GM12878 (cell line): ENCODE data around the gene SYNM. TPM values are rescaled to one million over a fixed set of nuclear protein-coding genes. Genes with fewer than 3 reads are reported as not detected.

Source experiments
- ATAC-seq: fragments of 200-7000 bp; cut with Tn5 transposase; 3 replicates; pipeline ENCODE4 v1.9.1; 2020; ENCODE audit warnings: mild to moderate bottlenecking, moderate library complexity
- BruUV-seq: library from RNA; stranded (reverse); fragments of 400-500 nt; replicated peaks from 2 replicates; lab custom pipeline; 2021; lab: Mats Ljungman, UMichigan
- CTCF ChIA-PET: fragments of 300-600 bp; sonication (Branson Sonifier 250); formaldehyde crosslinking; extraction: SDS; loops from one replicate; lab custom pipeline; 2021; ENCODE audit warnings: inconsistent platforms; lab: Yijun Ruan, JAX
- POLR2A ChIA-PET: fragments of 350-600 bp; formaldehyde crosslinking; extraction: SDS; loops from one replicate; lab custom pipeline; 2021; ENCODE audit warnings: inconsistent platforms; lab: Charles Lee
- RAD21 ChIA-PET: fragments of 300-600 bp; sonication (Branson Sonifier 250); formaldehyde crosslinking; loops from one replicate; lab custom pipeline; 2023; ENCODE audit warnings: antibody characterized with exemption; ENCODE audit not compliant: unreplicated experiment; lab: Charles Lee
- SMC1A ChIA-PET: fragments of 300-600 bp; sonication (Branson Sonifier 250); formaldehyde crosslinking; loops from one replicate; lab custom pipeline; 2023; ENCODE audit not compliant: unreplicated experiment, uncharacterized antibody; lab: Charles Lee
- DNase-seq: peaks from one replicate; pipeline ENCODE4 v3.0.0-alpha.2; 2011; ENCODE audit warnings: low read depth, low spot score
- FAIRE-seq: peaks from 3 replicates; lab custom pipeline; 2011; peaks lifted over from hg19 to GRCh38; lab: Jason Lieb, UNC
- H2AFZ ChIP-seq: 2 replicates; pipeline ENCODE4 v1.6.0; 2011; ENCODE audit warnings: low read depth, low read length, control low read depth; ENCODE audit not compliant: control insufficient read depth
- H3K27ac ChIP-seq: 2 replicates; pipeline ENCODE4 v1.5.1; 2011; ENCODE audit warnings: control low read depth; ENCODE audit not compliant: control insufficient read depth, insufficient read depth
- H3K27me3 ChIP-seq, 2 experiments: replicated peaks in 1 of 2; 2 replicates each; pipeline versions ENCODE4 v1.6.0 to v1.6.1; 2011; ENCODE audit warnings: low read length in 1 of 2; ENCODE audit not compliant: control insufficient read depth in 2 of 2, insufficient read depth in 2 of 2
- H3K36me3 ChIP-seq, 2 experiments: 2 replicates each; pipeline ENCODE4 v1.5.1; 2011; ENCODE audit warnings: low read length in 1 of 2; ENCODE audit not compliant: control insufficient read depth in 2 of 2, insufficient read depth in 2 of 2
- H3K4me1 ChIP-seq: 2 replicates; pipeline ENCODE4 v1.6.1; 2011; ENCODE audit warnings: mild to moderate bottlenecking, low read length, moderate library complexity, mixed read lengths; ENCODE audit not compliant: control insufficient read depth, insufficient read depth
- H3K4me2 ChIP-seq: 2 replicates; pipeline ENCODE4 v1.6.0; 2011; ENCODE audit warnings: control low read depth; ENCODE audit not compliant: control insufficient read depth, insufficient read depth
- H3K4me3 ChIP-seq: fragments of 200-600 bp; sonication (generic); 2 replicates; pipeline ENCODE4 v1.5.1; 2016
- H3K79me2 ChIP-seq: 2 replicates; pipeline ENCODE4 v1.6.0; 2011; ENCODE audit warnings: low read length; ENCODE audit not compliant: control insufficient read depth, insufficient read depth
- H3K9ac ChIP-seq: 2 replicates; pipeline ENCODE4 v1.8.0; 2011; ENCODE audit warnings: low read length, control low read depth, mixed read lengths; ENCODE audit not compliant: control insufficient read depth, insufficient read depth
- H3K9me3 ChIP-seq: replicated peaks from 3 replicates; pipeline ENCODE4 v1.5.1; 2011; ENCODE audit warnings: mild to moderate bottlenecking, low read length; ENCODE audit not compliant: control insufficient read depth, insufficient read depth
- H4K20me1 ChIP-seq: 2 replicates; pipeline ENCODE4 v1.6.0; 2011; ENCODE audit not compliant: control insufficient read depth, insufficient read depth
- ATF2 ChIP-seq: IDR thresholded peaks from 2 replicates; pipeline ENCODE4 v1.6.1; 2012; ENCODE audit warnings: low read length, inconsistent platforms
- CEBPB ChIP-seq, 2 experiments: fragments of 150-350 bp in 1 of 2; IDR thresholded peaks; 2 replicates each; pipeline ENCODE4 v1.6.1; 2012 to 2014; ENCODE audit warnings: low read depth in 2 of 2, low read length in 2 of 2, borderline replicate concordance in 1 of 2, inconsistent platforms in 1 of 2
- CREB1 ChIP-seq: IDR thresholded peaks from 2 replicates; pipeline ENCODE4 v1.6.1; 2012; ENCODE audit warnings: low read depth, mild to moderate bottlenecking, inconsistent platforms
- HDAC2 ChIP-seq: fragments of 200-600 bp; sonication (generic); IDR thresholded peaks from 2 replicates; pipeline ENCODE4 v1.6.1; 2017
- HDGF ChIP-seq: fragments of 450-650 bp; IDR thresholded peaks from 2 replicates; pipeline ENCODE4 v1.6.1; 2016; ENCODE audit warnings: antibody characterized with exemption
- JUNB ChIP-seq: IDR thresholded peaks from 2 replicates; pipeline ENCODE4 v1.6.1; 2016; ENCODE audit warnings: antibody characterized with exemption, mild to moderate bottlenecking
- KLF5 ChIP-seq: fragments of 450-650 bp; IDR thresholded peaks from 2 replicates; pipeline ENCODE4 v1.6.1; 2014; ENCODE audit warnings: mild to moderate bottlenecking; ENCODE audit not compliant: partially characterized antibody
- MEF2A ChIP-seq: IDR thresholded peaks from 2 replicates; pipeline ENCODE4 v1.6.1; 2011; ENCODE audit warnings: low read depth, mild to moderate bottlenecking, low read length, moderate library complexity; ENCODE audit not compliant: insufficient read depth
- MEF2B ChIP-seq: fragments of 450-650 bp; IDR thresholded peaks from 2 replicates; pipeline ENCODE4 v1.6.1; 2018; ENCODE audit warnings: mild to moderate bottlenecking, moderate library complexity; ENCODE audit not compliant: partially characterized antibody, poor library complexity, severe bottlenecking
- MYB ChIP-seq: fragments of 150-350 bp; IDR thresholded peaks from 2 replicates; pipeline ENCODE4 v1.6.1; 2014; ENCODE audit warnings: mild to moderate bottlenecking, low read depth, low read length, borderline replicate concordance
- NR2F1 ChIP-seq: fragments of 450-650 bp; conservative IDR thresholded peaks from 2 replicates; pipeline ENCODE4 v1.6.1; 2017; ENCODE audit warnings: mild to moderate bottlenecking
- PAX8 ChIP-seq: fragments of 450-650 bp; IDR thresholded peaks from 2 replicates; pipeline ENCODE4 v1.6.1; 2017; ENCODE audit warnings: mild to moderate bottlenecking, moderate library complexity
- RBBP5 ChIP-seq: fragments of 200-600 bp; sonication (generic); conservative IDR thresholded peaks from 2 replicates; pipeline ENCODE4 v1.6.1; 2016
- SP1 ChIP-seq: IDR thresholded peaks from one replicate; pipeline ENCODE4 v1.6.1; 2011; ENCODE audit warnings: low read depth, low read length
- SPI1 ChIP-seq: IDR thresholded peaks from 2 replicates; pipeline ENCODE4 v1.6.1; 2011; ENCODE audit warnings: low read depth, mild to moderate bottlenecking, low read length, moderate library complexity, borderline replicate concordance; ENCODE audit not compliant: insufficient read depth
- WRNIP1 ChIP-seq: IDR thresholded peaks from 2 replicates; pipeline ENCODE4 v1.6.1; 2011; ENCODE audit warnings: low read depth, low read length, improper control_type of control experiment, borderline replicate concordance
- ZBED1 ChIP-seq: IDR thresholded peaks from 2 replicates; pipeline ENCODE4 v1.6.1; 2016; ENCODE audit warnings: borderline replicate concordance
- ZZZ3 ChIP-seq: IDR thresholded peaks from 2 replicates; pipeline ENCODE4 v1.6.1; 2011; ENCODE audit warnings: low read depth; ENCODE audit not compliant: control insufficient read depth, insufficient read length
- whole genome bisulfite sequencing: methylation state at CpG from one replicate; pipeline ENCODE4 v1.1.6; 2016; ENCODE audit warnings: low lambda C conversion rate; ENCODE audit not compliant: insufficient replicate concordance, insufficient coverage; ENCODE audit errors: missing lambda C conversion rate; 5-methylcytosine and 5-hydroxymethylcytosine counted together
- in situ Hi-C: fragments of 300-500 bp; cut with MboI; formaldehyde crosslinking; loops from 9 replicates; pipeline ENCODE4 v1.14.3; 2018; ENCODE audit warnings: mixed read lengths
- intact Hi-C: fragments of 100-400 bp; cut with micrococcal nuclease; formaldehyde crosslinking; loops from one replicate; pipeline ENCODE4 v1.14.2; 2022; ENCODE audit not compliant: unreplicated experiment
- polyA plus RNA-seq, 11 experiments: library from polyadenylated mRNA; depleted of rRNA in 4 of 11; unstranded in 6 of 11; stranded (reverse) in 5 of 11; fragments of >200 nt; fragmentation: Nextera tagmentation in 4 of 11; fragmentation: Illumina TruSeq in 1 of 11; extraction: Ambion mirVana in 4 of 11; extraction: Trizol in 1 of 11; gene quantifications; 1 replicate in 1 of 11; 2 replicates in 10 of 11; pipeline versions ENCODE4 v1.2.1 to v1.2.3, GENCODE V29; 2011 to 2016; ENCODE audit warnings: inconsistent platforms in 2 of 11, missing spikeins in 2 of 11, low read depth in 1 of 11
- total RNA-seq, 4 experiments: library from RNA; depleted of rRNA in 3 of 4; stranded (reverse); fragments of >200 nt in 3 of 4; fragmentation: Illumina TruSeq in 1 of 4; extraction: Trizol in 1 of 4; gene quantifications; 2 replicates each; pipeline versions ENCODE4 v1.2.1 to v1.2.3, GENCODE V29; 2013 to 2021
- TF ChIP-seq, protein P1 (sequence below): fragments of 450-650 bp; IDR thresholded peaks from 2 replicates; pipeline ENCODE4 v1.6.1; 2017; ENCODE audit warnings: mild to moderate bottlenecking, moderate library complexity

The SYNM gene
- total and polyA plus RNA-seq, 10 of the 15 experiments (the other 5 are each of a cell fraction or from before 2014, with no cell fraction given), result 0.05 to 1.1 (median 0.89) TPM; not detected in 1

DNA sequence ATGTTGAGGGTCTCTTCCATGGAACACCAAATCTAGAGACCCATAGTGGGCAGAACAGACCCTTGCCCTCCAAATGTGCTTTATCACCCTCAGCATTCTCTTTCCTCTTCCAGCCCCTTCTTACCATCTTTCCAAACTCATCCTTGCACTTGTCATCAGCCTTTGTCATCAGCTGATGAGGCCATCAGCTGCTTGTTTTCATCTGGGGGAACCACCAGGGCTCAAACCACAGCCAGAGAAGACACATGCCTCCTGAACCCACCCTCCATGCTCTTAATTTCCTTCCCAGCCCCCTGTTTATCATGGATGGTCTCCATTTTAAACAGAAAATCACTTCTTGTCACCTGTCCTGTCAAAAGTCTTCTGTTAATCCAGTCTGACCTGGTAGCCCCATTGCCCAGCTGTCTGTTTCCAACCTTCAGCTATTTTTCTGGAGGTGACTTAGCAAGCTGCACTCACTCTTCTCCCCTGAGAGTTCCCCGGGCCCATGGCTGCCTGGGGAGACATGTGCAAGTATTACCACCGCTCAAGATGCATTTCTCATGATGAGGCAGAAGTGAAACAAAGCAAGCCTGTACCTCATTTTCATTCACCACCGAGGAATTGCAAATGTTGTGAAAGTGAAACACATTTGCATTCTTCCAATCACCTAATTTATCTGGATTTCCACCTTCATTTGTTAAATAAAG is 14.7 kb upstream of the SYNM start (continued):
- TF ChIP-seq, protein P1, sequence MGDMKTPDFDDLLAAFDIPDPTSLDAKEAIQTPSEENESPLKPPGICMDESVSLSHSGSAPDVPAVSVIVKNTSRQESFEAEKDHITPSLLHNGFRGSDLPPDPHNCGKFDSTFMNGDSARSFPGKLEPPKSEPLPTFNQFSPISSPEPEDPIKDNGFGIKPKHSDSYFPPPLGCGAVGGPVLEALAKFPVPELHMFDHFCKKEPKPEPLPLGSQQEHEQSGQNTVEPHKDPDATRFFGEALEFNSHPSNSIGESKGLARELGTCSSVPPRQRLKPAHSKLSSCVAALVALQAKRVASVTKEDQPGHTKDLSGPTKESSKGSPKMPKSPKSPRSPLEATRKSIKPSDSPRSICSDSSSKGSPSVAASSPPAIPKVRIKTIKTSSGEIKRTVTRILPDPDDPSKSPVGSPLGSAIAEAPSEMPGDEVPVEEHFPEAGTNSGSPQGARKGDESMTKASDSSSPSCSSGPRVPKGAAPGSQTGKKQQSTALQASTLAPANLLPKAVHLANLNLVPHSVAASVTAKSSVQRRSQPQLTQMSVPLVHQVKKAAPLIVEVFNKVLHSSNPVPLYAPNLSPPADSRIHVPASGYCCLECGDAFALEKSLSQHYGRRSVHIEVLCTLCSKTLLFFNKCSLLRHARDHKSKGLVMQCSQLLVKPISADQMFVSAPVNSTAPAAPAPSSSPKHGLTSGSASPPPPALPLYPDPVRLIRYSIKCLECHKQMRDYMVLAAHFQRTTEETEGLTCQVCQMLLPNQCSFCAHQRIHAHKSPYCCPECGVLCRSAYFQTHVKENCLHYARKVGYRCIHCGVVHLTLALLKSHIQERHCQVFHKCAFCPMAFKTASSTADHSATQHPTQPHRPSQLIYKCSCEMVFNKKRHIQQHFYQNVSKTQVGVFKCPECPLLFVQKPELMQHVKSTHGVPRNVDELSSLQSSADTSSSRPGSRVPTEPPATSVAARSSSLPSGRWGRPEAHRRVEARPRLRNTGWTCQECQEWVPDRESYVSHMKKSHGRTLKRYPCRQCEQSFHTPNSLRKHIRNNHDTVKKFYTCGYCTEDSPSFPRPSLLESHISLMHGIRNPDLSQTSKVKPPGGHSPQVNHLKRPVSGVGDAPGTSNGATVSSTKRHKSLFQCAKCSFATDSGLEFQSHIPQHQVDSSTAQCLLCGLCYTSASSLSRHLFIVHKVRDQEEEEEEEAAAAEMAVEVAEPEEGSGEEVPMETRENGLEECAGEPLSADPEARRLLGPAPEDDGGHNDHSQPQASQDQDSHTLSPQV, result no peak
- TF ChIP-seq NR2F1, result 0 out of 2 replicates have a peak, but pooled peaks have one; percentile 11
- no peak for TF ChIP-seq PAX8

- intact Hi-C loops, result loop anchor here (1.0 kb wide), 1 partner anchor 138 kb away; no protein-coding TSS in a partner anchor
- no peak for TF ChIP-seq WRNIP1
- no peak for TF ChIP-seq MEF2B
- TF ChIP-seq MYB, result no peak
- no peak for TF ChIP-seq CREB1
- TF ChIP-seq KLF5, result no peak
- no peak for TF ChIP-seq HDGF
- TF ChIP-seq CEBPB (IDR thresholded peaks at IDR 0.05; ENCODE audit: borderline replicate concordance in 1 of 2, low read depth in 2 of 2, low read length in 2 of 2), result no peak
- no peak for TF ChIP-seq ATF2
- no peak for TF ChIP-seq ZBED1
- TF ChIP-seq RBBP5, result no peak
- TF ChIP-seq HDAC2, result no peak
- TF ChIP-seq SP1, result no peak
- no peak for TF ChIP-seq SPI1
- TF ChIP-seq ZZZ3, result no peak
- TF ChIP-seq JUNB, result no peak
- no peak for TF ChIP-seq MEF2A
These were observed 13.9 kb upstream of the SYNM start for GRCh38 chr15:99090938-99091337.

More at GRCh38 chr15:99090938-99091337, 13.9 kb upstream of the SYNM start:
- peaks cover 18% of the 10 kb centered on the region for H3K4me1 ChIP-seq
- H3K79me2 ChIP-seq, result no peaks in the 10 kb centered on the region
- no peaks in the 10 kb centered on the region for H4K20me1 ChIP-seq
- peak overlapping the region; percentile 54 for H3K27ac ChIP-seq
- H3K9me3 ChIP-seq, result no peaks in the 10 kb centered on the region
- BruUV-seq, result no TSS peak
- CTCF ChIA-PET, result interaction anchor here (1.2 to 6.6 kb wide), 5 partner anchors 10 to 78 kb away, joined by 3 to 60 read pairs (median 6); no protein-coding TSS in a partner anchor
- no peaks in the 10 kb centered on the region for H3K36me3 ChIP-seq
- peak; percentile 13; the same call in 2 of the 3 replicates for ATAC-seq
- H3K27me3 ChIP-seq, result no peaks in the 10 kb centered on the region
- in situ Hi-C loops, result no loop called here
- peak overlapping the region; percentile 85 for H3K4me2 ChIP-seq
- POLR2A ChIA-PET, result interaction anchor here (1.3 kb wide), 1 partner anchor 14 kb away, joined by 4 read pairs; no protein-coding TSS in a partner anchor
- SMC1A ChIA-PET, result interaction anchor here (0.6 to 6.3 kb wide), 11 partner anchors 11 to 538 kb away, joined by 3 to 62 read pairs (median 5); no protein-coding TSS in a partner anchor
- H3K9ac ChIP-seq, result no peak overlapping the region
- no peak for FAIRE-seq
- DNase-seq, result no peak
- WGBS, result 100% methylated on average over 1 of the region's 1 CpG
- no peak overlapping the region for H3K4me3 ChIP-seq
- RAD21 ChIA-PET, result interaction anchor here (1.3 to 2.4 kb wide), 9 partner anchors 10 to 313 kb away, joined by 4 to 11 read pairs (median 5); no protein-coding TSS in a partner anchor
- H2AFZ ChIP-seq, result no peak overlapping the region
